Stimulated activated CD4-positive, alpha-beta T cell treated with anti-CD3 and anti-CD28 coated beads, TNF-alpha, amount 100 ng/mL, for 1 hour (primary cell): Measurements from ENCODE around the gene ZFYVE27.

Experiments used
- DNase-seq, 3 donors: peaks; one replicate each; pipeline ENCODE4 v3.0.0-alpha.2; 2020; ENCODE audit warnings: low read depth in 3 of 3, low spot score in 1 of 3

Gene ZFYVE27

GRCh38 chr10:97766996-97767924 is 30.3 kb downstream of the ZFYVE27 start:
- no peak for DNase-seq

- DNase-seq, result no peak
Measured at GRCh38 chr10:97768322-97769315, 31.7 kb downstream of the ZFYVE27 start.

DNA sequence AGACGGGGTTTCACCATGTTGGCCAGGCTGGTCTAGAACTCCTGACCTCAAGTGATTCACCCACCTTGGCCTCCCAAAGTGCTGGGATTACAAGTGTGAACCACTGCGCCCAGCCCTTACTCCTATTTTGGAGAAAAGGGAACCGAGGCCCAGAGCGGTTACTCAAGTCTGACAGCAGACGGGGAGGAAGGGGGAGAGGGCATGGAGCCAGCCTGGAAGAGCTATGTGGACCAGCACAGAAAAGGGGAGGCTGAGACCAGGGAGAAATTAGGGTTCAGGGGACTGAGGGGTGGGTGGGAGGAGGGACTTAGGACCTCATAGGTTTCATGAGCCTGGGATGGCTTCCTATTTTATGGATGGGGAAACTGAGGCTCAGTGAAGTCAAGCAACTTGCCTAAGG is 33.3 kb downstream of the ZFYVE27 start:
- DNase-seq, result no peak

- no peak for DNase-seq
Measured at GRCh38 chr10:97771055-97771891, 34.3 kb downstream of the ZFYVE27 start.

DNA sequence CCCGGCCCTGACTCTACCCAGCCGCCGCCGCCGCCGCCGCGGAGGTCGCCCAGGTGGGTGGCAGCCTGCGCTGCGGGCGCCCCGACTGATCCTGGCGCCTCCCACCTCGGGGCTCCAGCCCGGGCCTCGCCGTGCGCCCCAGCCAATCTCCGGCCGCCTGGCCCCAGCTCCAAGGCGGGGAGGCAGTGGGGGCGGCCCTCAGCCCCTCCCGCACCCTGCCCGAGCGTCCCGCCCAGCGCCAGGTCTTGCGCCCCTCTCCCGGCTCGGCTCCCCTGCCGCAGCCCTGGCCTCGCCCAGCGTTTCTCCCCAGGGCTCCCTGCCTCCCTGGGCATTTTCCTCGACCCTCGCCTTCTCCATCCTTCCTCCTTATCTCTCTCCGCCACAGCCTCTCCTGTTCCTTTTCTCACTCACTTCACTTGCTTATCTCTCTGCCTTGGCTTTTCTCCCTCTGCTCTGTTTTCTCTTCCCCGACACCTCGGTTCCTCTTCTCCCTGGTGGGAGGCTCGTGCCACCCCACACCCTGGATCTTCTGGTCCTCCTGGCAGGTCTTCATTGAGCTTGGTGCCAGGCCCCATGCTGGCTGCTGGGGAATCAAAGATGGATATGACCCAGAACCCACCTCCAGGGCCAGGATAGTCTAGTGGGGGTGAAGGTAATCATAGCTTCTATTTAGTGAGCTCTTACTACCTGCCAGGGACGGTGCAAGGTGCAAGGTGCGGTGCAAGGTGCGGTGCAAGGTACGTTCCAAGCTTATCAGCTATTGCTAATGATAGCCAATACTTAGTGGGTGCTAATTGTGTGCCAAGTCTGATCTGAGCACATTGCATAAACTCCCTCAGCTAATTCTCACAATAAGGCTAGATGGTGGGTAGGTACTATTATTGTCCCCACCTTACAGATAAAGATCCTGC is 35.2 kb downstream of the ZFYVE27 start, which contains the start of gene SFRP5:
Gene SFRP5 (minus strand): TSS at position 87 of the 911 bp plus-strand sequence. CDS start 166 bp downstream, outside the sequence.
- DNase-seq, result no peak

DNA sequence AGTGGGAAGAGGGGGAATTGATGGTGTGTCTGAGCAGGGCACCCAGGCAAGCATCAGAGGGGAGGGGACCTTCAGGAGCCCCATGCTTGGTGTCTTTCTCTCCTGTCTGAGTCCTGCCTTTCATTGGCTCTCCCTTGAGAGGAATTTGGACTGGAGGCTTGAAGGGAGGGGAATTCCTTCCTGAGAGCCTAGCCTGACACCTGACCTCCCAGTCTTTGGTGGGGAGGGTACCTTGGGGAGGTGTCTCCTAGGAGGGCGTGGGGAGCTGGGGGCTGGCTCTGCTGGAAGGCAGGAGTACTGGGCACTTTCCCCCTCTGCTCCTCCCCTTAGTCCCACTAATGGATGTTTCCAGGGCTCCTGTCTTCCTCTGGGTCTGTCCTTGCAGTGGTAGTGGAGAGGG is 36.2 kb downstream of the ZFYVE27 start:
- no peak for DNase-seq

DNA sequence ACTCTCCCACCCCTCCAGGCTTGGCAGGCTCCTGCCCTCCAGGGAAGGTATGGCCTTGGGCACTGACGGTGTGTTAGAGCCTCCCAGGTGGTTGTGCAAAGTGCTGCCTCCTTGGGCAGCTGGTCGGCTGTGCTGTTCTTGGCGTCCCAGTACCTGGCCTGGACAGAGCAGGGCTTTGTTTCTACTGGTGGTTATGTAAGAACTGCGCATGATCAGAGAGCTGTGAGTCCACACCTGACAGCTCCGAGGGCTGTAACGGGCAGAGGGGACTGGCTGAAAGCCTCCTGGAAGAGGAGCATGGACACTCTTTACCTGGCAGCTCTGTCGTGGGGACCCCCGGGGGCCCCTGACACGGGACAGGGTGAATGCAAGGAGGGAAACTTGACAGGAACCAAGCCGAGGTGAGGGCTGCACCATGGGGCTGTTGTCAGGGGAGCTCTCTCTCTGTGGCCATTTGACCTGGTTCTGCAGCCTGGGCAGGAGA is 37.9 kb downstream of the ZFYVE27 start:
- no peak for DNase-seq

DNA sequence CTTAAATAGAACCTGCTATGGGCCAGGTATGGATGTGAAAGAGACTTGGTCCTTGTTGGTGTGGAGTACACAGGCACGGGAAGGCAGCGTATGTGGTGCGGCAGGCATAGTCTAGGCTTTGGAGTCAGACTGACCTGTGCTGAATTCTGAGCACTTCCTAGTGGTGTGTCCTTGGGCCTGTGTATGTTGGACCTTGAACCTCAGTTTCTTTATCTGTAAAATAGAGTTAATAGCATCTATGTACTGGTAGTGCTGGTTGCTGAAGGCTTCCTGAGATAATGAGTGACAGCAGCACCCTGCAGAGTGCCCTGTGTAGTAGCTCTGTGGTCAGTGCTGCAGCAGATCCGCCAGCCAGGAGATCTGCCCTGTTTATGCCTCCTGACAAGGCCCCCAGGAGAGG is 40.2 kb downstream of the ZFYVE27 start:
- no peak for DNase-seq

GRCh38 chr10:97778452-97779302 is 41.7 kb downstream of the ZFYVE27 start:
- no peak for DNase-seq

GRCh38 chr10:97779492-97779891 is 42.6 kb downstream of the ZFYVE27 start:
- DNase-seq, result no peak

GRCh38 chr10:97779975-97780374 is 43.0 kb downstream of the ZFYVE27 start:
- DNase-seq, result no peak

DNA sequence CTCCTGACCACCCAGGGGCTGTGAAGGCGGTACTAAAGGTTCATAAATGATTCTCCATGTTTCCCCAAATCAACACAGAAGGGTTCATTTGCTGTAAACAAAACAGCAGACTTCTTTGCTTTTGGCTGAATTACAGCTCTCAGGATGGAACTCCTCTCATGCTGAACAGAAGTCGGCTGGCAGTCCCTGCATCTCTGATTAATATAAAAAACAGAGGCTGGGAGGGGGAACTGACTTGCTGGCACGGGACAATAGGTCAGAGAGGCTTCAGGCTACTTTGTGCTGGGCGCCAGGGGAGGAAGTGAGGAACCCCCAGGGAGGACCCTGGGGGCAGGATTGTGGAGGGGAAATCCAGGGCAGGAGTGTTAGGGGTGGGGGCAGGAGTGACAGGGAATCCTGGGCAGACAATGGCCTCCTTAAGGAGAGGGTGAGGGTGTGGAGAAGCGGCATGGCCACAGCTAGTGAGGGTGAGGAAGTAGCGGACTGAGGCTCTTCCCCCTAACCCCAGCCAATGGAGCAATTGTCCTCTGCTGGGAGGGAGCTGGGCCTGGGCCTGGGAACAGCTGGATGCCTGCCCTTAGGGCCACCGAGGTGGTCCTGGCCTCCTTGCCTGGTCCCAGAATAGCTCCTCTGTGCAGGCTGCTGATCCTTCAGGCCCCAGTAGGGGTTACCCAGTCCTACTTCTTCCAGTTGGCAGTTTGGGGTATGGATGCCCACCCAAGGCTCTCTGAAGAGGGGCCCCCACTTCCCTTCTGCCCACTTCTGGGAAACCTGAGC is 44.1 kb downstream of the ZFYVE27 start:
- no peak for DNase-seq

DNA sequence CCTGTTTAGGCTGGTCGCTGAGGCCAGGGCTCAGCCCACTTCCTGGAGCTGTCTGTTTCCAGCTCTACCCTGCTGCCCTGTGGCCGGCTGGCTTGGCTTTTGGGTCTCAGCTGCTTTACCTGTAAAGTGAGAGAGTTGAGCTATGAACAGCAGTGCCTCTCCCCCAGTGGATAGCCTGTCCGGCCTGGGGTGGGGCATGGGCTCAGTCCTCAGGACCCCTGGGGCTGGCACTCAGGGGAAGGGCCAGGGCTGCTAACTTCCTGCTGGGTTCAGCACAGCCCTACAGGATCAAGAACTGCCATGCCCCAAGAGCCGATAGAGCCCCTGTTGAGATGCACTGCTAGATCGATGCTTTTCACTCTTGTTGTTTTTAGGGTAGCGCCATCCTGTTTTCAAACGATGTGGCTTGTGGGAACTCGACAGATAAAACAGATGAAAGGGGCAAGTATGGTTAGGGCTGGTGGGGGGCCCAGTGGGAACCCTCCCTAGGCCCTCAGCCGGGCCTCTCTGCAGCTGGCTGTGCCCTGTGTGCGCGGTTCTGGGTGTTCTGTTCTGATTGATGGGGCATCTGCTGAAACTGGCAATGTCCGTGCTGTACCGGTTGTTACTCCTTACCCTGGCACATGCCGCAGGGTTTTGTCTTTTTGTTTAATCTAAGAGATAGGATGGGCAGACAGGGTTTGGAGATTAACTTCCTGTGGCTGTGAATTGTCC is 44.8 kb downstream of the ZFYVE27 start:
- no peak for DNase-seq

- no peak for DNase-seq
Measured at GRCh38 chr10:97782455-97783228, 45.7 kb downstream of the ZFYVE27 start.

GRCh38 chr10:97784200-97784810 is 47.4 kb downstream of the ZFYVE27 start:
- DNase-seq, result no peak

- no peak for DNase-seq
Measured at GRCh38 chr10:97785231-97785630, 48.3 kb downstream of the ZFYVE27 start.
